SK-N-SH treated with all-trans-retinoic acid at 6 μM for 48 hours (cell line): ENCODE results near the gene INHBA.

Source experiments
- ATAC-seq: fragments of 200-7000 bp; cut with Tn5 transposase; 3 replicates; pipeline ENCODE4 v1.9.1; 2020; ENCODE audit warnings: mild to moderate bottlenecking, moderate library complexity
- ARNTL ChIP-seq: fragments of 450-650 bp; formaldehyde crosslinking; IDR thresholded peaks from 2 replicates; pipeline ENCODE4 v1.5.0; 2020; ENCODE audit warnings: low read depth, mild to moderate bottlenecking, moderate library complexity, borderline replicate concordance
- BACH2 ChIP-seq: fragments of 250-450 bp; sonication (Bioruptor Pico); IDR thresholded peaks from 2 replicates; pipeline ENCODE4 v1.9.0; 2021; ENCODE audit warnings: mild to moderate bottlenecking, borderline replicate concordance
- ESRRG ChIP-seq: fragments of 250-450 bp; sonication (Bioruptor Pico); IDR thresholded peaks from 2 replicates; pipeline ENCODE4 v1.6.1; 2021; ENCODE audit warnings: mild to moderate bottlenecking
- ISL1 ChIP-seq: fragments of 250-450 bp; sonication (Bioruptor Pico); IDR thresholded peaks from 2 replicates; pipeline ENCODE4 v2.1.2; 2022; ENCODE audit warnings: mild to moderate bottlenecking, moderate library complexity
- OSR1 ChIP-seq: fragments of 250-450 bp; sonication (Bioruptor Pico); IDR thresholded peaks from 2 replicates; pipeline ENCODE4 v1.8.0; 2022; ENCODE audit warnings: moderate library complexity, mild to moderate bottlenecking, inconsistent platforms
- POU6F1 ChIP-seq: fragments of 250-450 bp; sonication (Bioruptor Pico); IDR thresholded peaks from 2 replicates; pipeline ENCODE4 v1.8.0; 2021; ENCODE audit warnings: low read depth, mild to moderate bottlenecking, moderate library complexity, borderline replicate concordance
- PPARA ChIP-seq: fragments of 250-450 bp; sonication (Bioruptor Pico); IDR thresholded peaks from 2 replicates; pipeline ENCODE4 v1.5.0; 2020; ENCODE audit warnings: mild to moderate bottlenecking, borderline replicate concordance
- SNAI2 ChIP-seq: fragments of 250-450 bp; sonication (Bioruptor Pico); IDR thresholded peaks from 2 replicates; pipeline ENCODE4 v1.5.0; 2020; ENCODE audit warnings: mild to moderate bottlenecking, moderate library complexity
- TCF4 ChIP-seq: fragments of 250-450 bp; sonication (Bioruptor Pico); IDR thresholded peaks from 2 replicates; pipeline ENCODE4 v1.8.0; 2021; ENCODE audit warnings: mild to moderate bottlenecking, moderate library complexity, borderline replicate concordance
- ZC3H10 ChIP-seq: fragments of 250-450 bp; sonication (Bioruptor Pico); IDR thresholded peaks from 2 replicates; pipeline ENCODE4 v1.5.1; 2021; ENCODE audit warnings: mild to moderate bottlenecking, moderate library complexity
- ZFP3 ChIP-seq: fragments of 250-450 bp; sonication (Bioruptor Pico); IDR thresholded peaks from 2 replicates; pipeline ENCODE4 v1.5.0; 2020; ENCODE audit warnings: mild to moderate bottlenecking, moderate library complexity
- ZFP30 ChIP-seq: fragments of 450-650 bp; formaldehyde crosslinking; IDR thresholded peaks from 2 replicates; pipeline ENCODE4 v1.5.0; 2022; ENCODE audit warnings: mild to moderate bottlenecking, moderate library complexity
- ZNF565 ChIP-seq: fragments of 450-650 bp; formaldehyde crosslinking; conservative IDR thresholded peaks from 2 replicates; pipeline ENCODE4 v1.5.0; 2020; ENCODE audit warnings: low read depth, mild to moderate bottlenecking, moderate library complexity
- TF ChIP-seq, protein P1 (sequence below): fragments of 250-450 bp; sonication (Bioruptor Pico); IDR thresholded peaks from 2 replicates; pipeline ENCODE4 v1.5.1; 2021; ENCODE audit warnings: mild to moderate bottlenecking, moderate library complexity
- TF ChIP-seq, protein P2 (sequence below): fragments of 250-450 bp; sonication (Bioruptor Pico); IDR thresholded peaks from 2 replicates; pipeline ENCODE4 v1.8.0; 2020; ENCODE audit warnings: mild to moderate bottlenecking, moderate library complexity, borderline replicate concordance
- TF ChIP-seq, protein P3 (sequence below): fragments of 250-450 bp; sonication (Bioruptor Pico); IDR thresholded peaks from 2 replicates; pipeline ENCODE4 v1.5.0; 2020; ENCODE audit warnings: mild to moderate bottlenecking, moderate library complexity

The INHBA gene

DNA sequence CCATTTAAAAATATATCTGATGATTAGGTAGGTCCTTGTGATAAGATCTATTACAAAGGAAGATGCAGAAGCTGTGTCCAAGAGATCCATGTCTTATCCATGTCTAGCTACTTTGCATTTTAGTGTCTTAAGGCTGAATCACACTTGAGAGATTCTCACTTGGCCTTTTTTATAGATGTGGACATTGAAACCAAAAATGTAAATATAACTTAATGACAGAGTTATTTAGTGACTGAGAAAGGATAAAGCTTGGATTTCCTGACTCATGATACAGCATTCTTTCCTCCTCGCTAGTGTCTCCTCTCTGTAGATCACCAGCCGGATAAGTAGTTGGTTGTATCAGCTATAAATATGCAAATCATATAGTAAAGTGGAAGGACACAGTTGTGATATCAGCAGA lies 23.3 kb downstream of the INHBA start (continued):
- TF ChIP-seq, protein P1, sequence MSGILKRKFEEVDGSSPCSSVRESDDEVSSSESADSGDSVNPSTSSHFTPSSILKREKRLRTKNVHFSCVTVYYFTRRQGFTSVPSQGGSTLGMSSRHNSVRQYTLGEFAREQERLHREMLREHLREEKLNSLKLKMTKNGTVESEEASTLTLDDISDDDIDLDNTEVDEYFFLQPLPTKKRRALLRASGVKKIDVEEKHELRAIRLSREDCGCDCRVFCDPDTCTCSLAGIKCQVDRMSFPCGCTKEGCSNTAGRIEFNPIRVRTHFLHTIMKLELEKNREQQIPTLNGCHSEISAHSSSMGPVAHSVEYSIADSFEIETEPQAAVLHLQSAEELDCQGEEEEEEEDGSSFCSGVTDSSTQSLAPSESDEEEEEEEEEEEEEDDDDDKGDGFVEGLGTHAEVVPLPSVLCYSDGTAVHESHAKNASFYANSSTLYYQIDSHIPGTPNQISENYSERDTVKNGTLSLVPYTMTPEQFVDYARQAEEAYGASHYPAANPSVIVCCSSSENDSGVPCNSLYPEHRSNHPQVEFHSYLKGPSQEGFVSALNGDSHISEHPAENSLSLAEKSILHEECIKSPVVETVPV (CRISPR knock-in tag), result no peak
- TF ChIP-seq ESRRG (CRISPR knock-in tag) (no peak), ZFP3 (CRISPR knock-in tag) (no peak), PPARA (CRISPR knock-in tag) (no peak)

GRCh38 chr7:41674505-41675023 lies 28.3 kb downstream of the INHBA start:
- TF ChIP-seq ARNTL (CRISPR knock-in tag) (no peak), OSR1 (CRISPR knock-in tag) (no peak), POU6F1 (CRISPR knock-in tag) (peak; percentile 74; the same call in 1 of the 2 replicates), ISL1 (CRISPR knock-in tag) (peak; percentile 96), ZNF565 (no peak)
- TF ChIP-seq, protein P2, sequence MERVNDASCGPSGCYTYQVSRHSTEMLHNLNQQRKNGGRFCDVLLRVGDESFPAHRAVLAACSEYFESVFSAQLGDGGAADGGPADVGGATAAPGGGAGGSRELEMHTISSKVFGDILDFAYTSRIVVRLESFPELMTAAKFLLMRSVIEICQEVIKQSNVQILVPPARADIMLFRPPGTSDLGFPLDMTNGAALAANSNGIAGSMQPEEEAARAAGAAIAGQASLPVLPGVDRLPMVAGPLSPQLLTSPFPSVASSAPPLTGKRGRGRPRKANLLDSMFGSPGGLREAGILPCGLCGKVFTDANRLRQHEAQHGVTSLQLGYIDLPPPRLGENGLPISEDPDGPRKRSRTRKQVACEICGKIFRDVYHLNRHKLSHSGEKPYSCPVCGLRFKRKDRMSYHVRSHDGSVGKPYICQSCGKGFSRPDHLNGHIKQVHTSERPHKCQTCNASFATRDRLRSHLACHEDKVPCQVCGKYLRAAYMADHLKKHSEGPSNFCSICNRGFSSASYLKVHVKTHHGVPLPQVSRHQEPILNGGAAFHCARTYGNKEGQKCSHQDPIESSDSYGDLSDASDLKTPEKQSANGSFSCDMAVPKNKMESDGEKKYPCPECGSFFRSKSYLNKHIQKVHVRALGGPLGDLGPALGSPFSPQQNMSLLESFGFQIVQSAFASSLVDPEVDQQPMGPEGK (CRISPR knock-in tag), result no peak
- peak; percentile 39; the same call in 1 of the 3 replicates for ATAC-seq

DNA sequence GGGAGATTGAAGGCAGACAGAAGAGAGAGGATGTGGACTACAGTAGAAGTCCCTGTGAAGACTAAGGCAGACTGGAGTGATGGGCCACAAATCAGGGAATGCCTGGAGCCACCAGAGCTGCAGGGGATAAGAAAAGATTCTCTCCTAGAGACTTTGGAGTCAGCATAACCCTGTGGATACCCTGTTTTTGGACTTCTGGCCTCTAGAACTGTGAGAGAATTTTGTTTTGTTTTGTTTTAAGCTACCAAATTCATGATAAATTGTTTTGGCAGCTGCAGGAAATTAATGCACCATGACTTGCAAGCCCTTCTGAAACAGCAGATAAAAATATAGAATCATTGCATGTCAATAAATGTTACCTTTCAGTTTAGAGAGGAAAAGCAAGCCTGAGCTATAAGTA lies 41.3 kb downstream of the INHBA start:
- no peak for ATAC-seq
- TF ChIP-seq ZC3H10 (CRISPR knock-in tag) (no peak), PPARA (CRISPR knock-in tag) (no peak), BACH2 (no peak), ZFP30 (no peak), ZFP3 (CRISPR knock-in tag) (no peak), ESRRG (CRISPR knock-in tag) (no peak), OSR1 (CRISPR knock-in tag) (no peak)
- TF ChIP-seq, protein P3, sequence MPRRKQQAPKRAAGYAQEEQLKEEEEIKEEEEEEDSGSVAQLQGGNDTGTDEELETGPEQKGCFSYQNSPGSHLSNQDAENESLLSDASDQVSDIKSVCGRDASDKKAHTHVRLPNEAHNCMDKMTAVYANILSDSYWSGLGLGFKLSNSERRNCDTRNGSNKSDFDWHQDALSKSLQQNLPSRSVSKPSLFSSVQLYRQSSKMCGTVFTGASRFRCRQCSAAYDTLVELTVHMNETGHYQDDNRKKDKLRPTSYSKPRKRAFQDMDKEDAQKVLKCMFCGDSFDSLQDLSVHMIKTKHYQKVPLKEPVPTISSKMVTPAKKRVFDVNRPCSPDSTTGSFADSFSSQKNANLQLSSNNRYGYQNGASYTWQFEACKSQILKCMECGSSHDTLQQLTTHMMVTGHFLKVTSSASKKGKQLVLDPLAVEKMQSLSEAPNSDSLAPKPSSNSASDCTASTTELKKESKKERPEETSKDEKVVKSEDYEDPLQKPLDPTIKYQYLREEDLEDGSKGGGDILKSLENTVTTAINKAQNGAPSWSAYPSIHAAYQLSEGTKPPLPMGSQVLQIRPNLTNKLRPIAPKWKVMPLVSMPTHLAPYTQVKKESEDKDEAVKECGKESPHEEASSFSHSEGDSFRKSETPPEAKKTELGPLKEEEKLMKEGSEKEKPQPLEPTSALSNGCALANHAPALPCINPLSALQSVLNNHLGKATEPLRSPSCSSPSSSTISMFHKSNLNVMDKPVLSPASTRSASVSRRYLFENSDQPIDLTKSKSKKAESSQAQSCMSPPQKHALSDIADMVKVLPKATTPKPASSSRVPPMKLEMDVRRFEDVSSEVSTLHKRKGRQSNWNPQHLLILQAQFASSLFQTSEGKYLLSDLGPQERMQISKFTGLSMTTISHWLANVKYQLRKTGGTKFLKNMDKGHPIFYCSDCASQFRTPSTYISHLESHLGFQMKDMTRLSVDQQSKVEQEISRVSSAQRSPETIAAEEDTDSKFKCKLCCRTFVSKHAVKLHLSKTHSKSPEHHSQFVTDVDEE, result no peak

DNA sequence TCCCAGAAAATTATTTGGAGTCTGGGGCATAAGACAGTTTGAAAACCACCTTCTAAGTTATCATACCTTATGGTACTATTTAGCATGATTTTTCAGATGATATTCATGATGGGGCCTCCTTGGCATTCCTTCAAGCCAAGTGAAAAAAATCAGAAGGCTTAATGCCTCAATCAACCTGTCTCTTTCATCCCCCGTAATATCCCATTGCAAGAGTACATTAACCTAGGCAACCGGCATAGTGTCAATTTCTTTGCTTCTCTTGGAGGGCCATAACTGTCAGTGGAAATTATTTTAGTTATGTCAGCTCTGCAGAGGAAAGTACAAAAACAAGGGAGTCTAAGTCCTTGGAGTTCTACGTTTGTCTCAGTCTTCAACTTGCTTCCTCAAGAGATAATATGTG lies 43.4 kb downstream of the INHBA start:
- no peak for ATAC-seq
- no peak for TF ChIP-seq OSR1 (CRISPR knock-in tag)
- no peak for TF ChIP-seq ISL1 (CRISPR knock-in tag)
- TF ChIP-seq SNAI2, result no peak
- no peak for TF ChIP-seq BACH2
- TF ChIP-seq, protein P3, result no peak
- TF ChIP-seq TCF4 (CRISPR knock-in tag), result no peak
